HG03135 (cell line): ENCODE data around the gene VTA1.
"Not testable (repeated sequence)": the region's sequence is repeated elsewhere in the genome, so short reads cannot be mapped to it uniquely, and the experiment has no call there.

Experiments
- ATAC-seq: cut with Tn5 transposase; IDR thresholded peaks from one replicate; pipeline ENCODE4 v1.9.1; 2021; ENCODE audit warnings: mild to moderate bottlenecking, moderate library complexity; ENCODE audit not compliant: unreplicated experiment

Gene VTA1

DNA sequence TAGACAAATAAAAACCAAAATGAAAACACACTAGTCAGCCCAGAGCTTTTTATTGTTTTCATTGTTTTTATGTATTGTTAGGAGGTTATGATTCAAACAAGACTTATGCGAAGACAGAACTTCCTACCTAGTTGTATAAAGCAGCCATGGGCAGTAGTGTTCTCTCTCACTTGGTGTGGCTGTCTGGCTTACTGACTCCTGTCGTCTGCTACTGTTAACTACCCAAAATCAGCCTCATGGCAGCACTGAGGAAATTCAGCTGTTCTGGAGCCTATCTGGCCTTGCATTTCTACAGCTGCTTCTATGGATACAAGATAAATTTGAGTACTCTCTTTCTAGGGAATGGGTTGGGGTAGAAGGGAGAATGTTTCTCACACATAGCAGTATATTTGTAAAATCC is 20.4 kb downstream of the VTA1 start:
- ATAC-seq: no peak

DNA sequence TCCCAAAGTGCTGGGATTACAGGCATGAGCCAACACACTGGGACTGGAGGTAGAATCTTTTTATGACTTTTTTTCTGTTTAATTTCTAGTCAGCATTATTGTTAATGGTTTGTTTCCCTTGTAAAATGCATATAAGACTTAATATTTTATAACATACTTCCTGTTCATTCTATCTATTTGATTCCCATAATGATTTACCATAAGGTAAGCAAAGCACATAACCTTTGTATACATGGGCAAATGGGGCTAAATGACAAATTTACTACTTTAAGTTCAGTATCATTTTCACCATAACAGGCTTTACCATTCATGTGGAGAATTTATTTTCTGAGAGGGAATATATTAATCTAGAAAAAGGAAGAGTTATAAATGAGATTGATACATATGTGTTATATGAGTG is 24.3 kb downstream of the VTA1 start:
- no peak for ATAC-seq

DNA sequence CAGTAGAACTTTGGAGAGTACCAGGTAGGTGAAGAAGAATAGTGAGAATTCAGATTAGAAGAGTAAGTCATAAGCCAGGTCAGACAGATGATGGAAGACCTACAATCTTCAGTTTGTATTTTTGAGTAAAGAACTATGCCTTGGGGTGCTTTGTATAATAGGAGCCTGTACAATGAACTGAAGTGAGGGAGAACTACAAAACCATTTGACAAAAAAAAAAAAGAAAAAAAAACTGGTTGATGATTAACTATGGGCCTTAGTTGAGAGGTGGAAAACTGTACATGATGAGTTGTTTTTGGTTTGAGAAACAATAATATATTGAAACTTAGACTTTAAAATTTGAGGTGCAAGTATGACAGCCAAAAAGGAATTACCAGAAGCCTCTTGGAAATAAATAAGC is 25.7 kb downstream of the VTA1 start:
- ATAC-seq: no peak

DNA sequence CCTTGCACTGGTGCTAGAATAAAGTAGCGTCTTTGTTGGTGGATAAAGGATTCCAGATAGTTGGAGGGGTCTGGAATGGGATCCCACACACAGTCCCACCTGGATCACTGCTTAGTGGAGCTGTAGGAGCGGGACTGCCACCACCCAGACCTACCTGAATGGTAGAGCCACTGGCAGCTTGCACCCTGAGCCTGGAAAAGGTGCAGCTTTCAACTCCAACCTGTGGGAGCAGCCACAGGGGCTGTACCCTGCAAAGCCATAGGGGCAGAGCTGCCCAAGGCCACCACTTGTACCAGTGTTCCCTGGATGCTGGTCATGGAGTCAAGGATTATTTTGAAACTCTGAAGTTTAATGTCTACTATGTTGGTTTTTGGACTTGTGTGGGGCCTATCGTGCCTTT is 26.9 kb downstream of the VTA1 start:
- ATAC-seq: no peak

DNA sequence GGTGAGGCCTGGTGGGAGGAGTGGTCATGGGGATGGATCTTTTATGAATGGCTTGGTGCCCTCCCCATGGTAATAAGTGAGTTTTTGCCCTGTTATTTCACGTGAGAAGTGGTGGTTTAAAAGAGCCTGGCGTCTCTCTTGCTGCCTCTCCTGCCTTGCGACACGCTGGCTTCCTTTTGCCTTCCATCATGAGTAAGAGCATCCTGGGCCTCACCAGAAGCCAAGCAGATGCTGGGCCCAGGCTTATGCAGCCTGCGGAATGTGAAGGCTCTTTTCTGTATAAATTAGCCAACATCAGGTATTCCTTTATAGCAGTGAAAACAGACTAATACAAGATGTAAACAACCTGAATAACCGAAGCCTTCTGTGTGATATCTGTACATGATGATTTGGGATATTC is 27.6 kb downstream of the VTA1 start:
- ATAC-seq: no peak

DNA sequence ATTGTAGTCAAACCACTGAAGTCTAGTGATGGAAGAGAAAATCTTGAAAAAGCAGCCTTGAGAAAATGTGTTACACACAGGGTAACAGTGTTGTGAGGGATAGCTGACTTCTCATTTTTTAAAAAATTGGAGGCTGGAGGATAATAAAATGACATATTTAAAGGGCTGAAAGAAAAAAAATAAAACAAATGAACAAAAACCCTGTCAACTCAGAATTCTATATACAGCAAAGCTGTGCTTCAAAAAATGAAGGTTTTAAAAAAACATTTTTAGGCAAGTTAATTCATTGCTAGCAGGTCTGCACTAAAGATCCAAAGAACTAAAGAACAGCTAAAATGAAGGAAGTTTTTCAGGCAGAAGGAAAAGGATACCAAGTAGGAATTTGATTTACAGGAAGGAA is 31.1 kb downstream of the VTA1 start:
- no peak for ATAC-seq

DNA sequence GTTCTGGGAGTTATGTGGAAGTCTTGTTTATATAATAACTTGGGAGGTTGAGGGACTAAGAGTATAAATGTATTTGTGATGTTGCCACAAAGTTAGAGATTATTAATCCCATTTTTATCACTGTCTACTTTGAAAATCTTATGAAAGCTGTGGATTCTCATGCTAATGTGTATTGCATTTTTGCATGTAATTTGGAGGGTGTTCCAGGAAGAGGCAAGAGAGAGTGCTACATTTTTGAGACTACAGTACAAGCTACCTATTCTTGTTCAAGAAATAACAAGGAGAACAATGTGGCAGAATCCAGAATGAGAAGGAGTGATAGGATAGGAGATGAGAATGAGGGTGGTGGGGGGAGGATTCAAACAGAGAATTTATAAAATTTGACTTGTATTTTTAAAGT is 34.9 kb downstream of the VTA1 start:
- ATAC-seq: no peak

DNA sequence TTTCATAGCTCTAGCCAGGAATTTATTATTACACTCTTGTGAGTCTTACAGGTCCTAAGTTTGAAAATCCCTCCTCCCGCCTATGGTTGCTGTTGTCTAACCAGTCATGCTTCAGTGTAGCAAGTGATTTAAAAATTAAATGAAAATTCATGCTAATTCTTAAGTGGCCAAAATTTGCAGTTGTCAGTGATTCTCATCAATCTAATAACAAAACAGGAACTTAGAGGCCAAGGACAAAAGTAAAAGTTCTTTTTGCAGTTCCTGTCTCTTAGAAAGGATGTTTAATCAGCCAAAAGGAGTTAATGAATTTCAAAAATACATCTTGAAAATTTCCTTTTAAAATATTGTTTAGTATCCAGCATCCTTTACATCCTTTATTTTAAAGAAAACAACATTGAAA is 36.3 kb downstream of the VTA1 start:
- no peak for ATAC-seq

DNA sequence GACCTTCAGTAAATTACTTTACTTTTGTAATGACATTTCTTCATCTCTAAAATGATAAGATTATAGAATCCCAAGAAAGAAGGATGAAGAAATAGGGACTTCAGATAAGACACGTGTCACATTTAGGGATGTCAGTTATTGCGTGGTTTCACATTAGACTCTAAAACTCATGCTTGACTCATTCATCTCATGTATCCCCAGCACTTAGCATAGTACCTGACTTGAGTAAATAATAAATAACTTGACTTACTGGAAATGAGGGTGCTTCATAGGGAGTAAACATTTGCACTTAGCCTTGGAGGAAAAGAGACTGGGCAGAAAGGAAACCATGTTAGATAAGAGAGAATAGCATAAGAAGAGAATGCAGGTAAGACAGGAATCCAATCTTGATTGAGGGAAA is 37.2 kb downstream of the VTA1 start:
- no peak for ATAC-seq

DNA sequence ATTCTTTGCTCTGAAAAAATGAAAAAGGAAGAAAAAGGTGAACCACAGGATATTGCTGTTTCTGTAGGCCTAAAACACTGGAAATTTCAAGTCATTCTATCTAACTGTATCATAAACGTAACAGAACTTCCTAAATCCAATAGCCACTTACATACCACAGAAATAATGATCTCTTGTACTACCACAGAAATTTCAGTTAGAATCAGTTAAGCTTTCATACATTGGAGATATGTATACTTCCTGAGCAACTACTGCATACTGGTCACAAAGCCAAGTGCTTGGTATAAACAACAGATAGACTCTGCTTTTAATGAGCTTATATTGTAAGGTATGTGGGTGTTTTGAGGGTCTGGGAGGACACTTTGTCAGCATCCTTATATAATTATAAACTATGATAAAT is 38.6 kb downstream of the VTA1 start:
- no peak for ATAC-seq

DNA sequence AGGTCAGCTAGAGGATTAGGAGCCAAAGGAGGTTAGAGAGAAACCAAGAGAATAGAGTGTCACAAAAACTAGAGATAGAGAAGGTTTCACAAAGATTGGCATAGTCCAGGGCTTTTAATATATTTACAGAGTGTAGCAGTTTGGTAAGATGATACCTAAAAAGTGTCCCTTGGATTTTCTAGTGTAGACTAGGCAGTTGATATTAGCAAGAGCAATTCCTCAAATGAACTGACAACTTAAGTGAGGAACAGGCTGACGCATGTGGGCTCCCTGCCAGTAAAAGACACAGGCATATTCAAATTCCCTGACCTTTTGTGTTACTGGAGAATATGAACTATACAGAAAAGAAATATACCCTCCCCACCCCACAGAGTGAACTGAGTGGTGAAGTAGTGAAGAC is 40.1 kb downstream of the VTA1 start:
- ATAC-seq: no peak

DNA sequence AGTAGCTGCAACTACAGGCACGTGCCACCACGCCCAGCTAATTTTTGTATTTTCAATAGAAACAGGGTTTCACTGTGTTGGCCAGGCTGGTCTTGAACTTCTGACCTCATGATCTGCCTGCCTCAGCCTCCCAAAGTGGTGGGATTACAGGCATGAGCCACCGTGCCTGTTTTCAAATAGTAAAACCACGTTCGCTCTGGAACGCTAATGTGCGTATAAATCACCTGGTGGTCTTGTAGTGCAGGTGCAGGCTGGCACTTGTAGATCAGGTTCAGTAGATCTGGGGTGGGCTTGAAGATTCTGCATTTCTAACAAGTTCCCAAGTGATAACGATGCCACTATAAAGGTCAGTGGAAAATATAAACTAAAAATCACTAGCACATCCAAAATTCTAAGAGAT is 41.3 kb downstream of the VTA1 start:
- ATAC-seq: not testable (repeated sequence)

DNA sequence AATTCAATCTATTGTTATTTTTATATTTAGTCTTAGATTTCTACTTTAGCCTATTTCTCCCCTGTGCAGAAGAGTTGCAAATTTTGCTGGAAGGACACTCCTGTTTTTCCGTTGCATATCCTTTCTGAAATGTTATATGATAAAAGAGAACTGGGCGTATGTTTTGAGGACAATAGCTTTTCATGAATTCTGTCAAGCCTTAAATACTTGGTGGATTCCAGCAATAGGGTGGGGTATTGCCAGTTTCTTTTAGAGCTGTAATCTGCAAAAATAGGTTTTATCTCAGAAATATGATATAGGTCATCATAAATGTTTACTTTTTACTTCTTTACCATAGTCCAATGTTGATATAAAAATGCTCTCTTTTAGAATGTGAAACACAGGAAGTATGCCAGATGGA is 42.0 kb downstream of the VTA1 start:
- no peak for ATAC-seq

DNA sequence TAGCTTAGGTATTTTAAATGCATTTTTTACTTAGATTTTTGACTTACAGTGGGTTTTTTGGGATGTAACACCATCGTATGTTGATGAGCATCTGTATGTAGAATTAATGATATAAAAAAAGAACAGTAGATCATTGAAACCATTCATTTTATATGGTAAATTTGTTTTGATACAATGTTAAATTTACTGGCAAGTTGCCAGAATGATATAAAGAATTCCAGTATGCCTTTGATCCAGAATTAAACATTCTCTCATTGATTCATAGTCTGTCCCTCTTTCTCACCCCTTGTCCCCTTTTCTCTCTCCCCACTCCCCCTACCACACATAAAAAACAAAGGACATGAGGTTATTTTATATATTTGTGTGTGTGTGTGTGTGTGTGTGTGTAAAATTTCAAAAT is 45.3 kb downstream of the VTA1 start:
- ATAC-seq: no peak

DNA sequence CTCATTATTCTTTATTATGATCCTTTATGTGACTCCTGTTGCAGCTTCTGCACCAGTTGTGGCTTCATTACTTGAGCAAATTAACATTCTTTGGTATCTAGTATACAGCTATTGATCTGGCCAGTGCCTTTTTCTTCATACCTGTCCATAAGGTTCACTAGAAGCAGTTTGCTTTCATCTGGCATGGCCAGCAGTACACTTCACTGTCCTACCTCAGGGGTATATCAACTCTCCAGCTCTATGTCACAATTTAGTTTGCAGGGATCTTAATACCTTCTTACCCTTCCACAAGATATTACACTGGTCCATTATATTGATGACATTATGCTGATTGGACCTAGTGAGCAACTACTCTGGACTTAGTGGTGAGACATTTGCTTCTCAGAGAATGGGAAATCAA is 46.6 kb downstream of the VTA1 start:
- ATAC-seq: no peak

DNA sequence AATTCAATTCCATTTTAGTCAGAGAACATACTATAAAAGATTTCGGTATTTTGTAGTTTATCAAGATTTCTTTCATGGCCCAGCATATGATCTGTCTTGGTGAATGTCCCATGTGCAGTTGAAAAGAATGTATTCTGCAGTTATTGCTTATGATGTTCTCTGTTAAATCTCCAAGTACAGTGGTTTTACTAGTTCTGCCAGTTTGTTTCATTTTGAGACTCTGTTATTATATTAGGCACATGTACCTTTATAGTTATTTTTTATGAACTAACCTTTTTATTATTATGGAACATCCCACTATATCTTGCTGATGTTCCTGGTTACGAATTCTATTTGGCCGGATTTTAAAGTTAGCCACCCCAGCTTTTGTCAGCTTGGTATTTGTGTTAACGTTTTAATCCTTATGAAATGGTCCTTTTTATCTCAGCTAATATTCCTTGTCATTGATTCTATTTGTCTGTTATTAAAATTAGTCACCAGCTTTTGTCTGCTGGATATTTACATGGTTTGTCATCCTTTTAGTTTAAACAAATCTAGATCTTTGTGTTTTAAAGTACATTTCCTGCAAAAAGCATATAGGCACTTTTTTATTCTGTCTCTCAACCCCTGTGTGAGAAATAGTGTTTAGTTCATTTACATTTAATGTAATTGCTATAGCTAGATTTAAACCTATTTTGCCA is 48.9 kb downstream of the VTA1 start:
- ATAC-seq: no peak

DNA sequence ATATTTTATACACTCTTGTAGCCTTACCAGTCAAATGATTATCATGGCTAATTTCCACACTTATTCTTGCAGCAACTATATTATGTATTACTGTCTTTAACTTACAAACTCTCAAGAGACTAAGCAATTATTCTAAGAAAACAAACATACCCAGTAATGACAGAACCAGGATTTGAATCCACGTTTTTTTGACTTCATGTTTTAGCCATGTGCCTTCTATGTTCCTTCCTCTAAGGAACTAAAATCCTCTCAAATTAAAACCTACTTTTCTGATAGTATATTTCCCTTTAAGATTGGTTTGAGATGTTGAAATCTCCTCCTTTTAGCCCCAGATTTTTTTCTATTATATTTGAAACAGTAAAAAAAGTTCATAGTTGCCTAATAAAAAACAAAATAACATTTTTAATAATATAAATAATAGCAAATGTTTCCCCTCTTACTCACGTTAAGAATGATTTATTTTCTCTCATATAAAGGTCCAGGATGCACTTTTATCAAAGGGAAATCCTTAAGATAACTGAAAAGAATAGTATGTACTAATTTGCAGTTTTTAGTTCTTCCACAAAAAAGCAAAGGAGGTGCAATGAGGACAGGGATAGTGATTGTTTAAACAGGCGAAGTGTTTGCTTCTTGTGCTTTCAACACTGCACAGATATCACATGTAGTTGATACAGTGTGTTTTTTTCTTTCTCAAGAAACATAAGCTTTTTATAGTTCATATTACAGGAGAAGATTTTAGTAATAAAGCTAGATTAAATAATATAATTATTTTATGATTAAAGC is 54.0 kb downstream of the VTA1 start:
- no peak for ATAC-seq

DNA sequence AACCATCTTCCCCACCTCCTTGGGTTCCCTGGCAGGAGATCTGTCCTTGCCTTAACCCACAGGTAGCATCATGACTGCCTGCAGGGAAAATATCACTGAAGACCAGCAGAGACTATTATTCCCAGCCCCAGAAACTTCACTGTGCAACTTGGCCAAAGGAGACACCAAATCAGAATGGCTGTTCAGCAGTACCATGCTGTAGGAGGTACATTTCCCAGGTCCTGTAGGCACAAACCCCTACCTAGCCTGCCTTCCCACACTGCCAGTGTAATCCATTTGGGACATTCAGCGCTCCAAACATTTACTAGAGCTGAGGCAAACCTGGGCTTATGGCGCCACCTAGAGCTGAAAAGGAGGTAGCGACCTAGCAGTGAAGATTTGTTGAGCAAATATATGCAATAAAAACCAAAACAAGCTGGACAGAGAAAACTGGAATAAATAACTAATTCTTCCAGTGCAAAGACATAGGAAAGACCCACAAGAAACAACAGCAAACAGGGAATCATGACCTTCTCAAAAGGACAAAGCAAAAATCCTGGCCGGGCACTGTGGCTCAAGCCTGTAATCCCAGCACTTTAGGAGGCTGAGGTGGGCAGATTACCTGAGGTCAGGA is 60.3 kb downstream of the VTA1 start:
- no peak for ATAC-seq

DNA sequence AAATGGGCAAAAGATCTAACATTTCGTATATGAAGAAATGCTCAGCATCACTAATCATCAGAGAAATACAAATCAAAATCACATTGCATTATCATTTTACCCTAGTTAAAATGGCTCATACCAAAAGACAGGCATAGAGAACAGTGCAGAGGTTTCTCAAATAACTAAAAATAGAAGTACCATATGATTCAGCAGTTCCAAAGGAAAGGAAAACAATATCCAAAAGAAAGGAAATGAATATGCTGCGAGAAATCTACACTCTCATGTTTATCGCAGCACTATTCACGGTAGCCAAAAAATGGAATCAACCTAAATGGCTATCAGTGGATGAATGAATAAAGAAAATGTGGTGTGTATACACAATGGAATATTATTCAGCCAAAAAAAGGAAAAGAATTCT is 63.5 kb downstream of the VTA1 start:
- no peak for ATAC-seq

DNA sequence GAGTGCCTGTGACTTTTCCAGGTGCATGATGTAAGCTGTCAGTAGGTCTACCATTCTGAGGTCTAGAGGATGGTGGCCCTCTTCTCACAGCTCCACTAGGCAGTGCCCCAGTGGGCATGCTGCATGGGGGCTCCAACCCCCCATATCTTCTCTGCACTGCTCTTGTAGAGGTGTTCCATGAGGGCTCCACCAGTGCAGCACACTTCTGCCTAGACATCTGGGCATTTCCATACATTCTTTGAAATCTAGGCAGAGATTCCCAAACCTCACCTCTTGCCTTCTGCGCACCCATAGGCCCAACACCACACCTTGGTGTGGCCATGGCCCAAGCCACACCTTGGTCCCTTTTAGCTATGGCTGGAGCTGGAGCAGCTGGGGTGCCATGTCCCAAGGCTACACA is 66.3 kb downstream of the VTA1 start:
- no peak for ATAC-seq

DNA sequence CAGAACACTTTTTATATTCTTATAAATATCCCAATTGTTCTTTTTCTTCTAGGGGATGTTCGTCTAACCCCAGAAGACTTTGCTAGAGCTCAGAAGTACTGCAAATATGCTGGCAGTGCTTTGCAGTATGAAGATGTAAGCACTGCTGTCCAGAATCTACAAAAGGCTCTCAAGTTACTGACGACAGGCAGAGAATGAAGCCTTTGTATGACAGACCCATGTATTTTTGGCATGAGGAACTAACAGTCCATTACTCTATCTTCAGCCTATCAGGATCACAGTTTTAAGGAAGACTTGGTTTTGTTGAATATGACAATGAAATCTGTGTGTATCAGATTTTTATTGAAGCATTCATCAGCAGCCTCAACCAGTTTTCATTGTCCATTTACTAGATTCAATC is 71.4 kb downstream of the VTA1 start:
- ATAC-seq: no peak

DNA sequence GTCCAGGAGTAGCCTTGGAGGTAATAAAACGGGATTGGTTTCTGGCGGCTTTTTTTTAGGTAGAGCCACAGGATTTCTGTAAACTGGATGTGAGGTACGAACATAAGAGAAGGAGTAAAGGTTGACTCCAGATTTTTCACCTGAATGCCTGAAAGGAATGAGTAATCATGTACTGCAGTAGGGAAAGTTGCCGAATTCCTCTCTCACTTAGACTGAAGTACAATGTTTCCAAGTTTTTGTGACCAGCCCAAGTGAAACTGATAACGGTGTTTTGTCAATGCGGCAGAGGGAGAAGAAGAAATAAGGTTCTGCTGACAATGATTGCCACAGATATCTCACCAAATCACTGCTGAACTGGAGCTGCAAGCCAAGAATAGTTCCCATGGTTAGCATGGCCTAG is 75.0 kb downstream of the VTA1 start:
- no peak for ATAC-seq
